ENCODE data around the gene RAB5B. TPM values are rescaled to one million over a fixed set of nuclear protein-coding genes. Genes with fewer than 3 reads are reported as not detected.
A peak's percentile ranks its signal among the peaks of the same experiment; 100 is the strongest.

The RAB5B gene
- total and polyA plus RNA-seq, 9 donors: 60.4 to 217 (median 117) TPM

DNA sequence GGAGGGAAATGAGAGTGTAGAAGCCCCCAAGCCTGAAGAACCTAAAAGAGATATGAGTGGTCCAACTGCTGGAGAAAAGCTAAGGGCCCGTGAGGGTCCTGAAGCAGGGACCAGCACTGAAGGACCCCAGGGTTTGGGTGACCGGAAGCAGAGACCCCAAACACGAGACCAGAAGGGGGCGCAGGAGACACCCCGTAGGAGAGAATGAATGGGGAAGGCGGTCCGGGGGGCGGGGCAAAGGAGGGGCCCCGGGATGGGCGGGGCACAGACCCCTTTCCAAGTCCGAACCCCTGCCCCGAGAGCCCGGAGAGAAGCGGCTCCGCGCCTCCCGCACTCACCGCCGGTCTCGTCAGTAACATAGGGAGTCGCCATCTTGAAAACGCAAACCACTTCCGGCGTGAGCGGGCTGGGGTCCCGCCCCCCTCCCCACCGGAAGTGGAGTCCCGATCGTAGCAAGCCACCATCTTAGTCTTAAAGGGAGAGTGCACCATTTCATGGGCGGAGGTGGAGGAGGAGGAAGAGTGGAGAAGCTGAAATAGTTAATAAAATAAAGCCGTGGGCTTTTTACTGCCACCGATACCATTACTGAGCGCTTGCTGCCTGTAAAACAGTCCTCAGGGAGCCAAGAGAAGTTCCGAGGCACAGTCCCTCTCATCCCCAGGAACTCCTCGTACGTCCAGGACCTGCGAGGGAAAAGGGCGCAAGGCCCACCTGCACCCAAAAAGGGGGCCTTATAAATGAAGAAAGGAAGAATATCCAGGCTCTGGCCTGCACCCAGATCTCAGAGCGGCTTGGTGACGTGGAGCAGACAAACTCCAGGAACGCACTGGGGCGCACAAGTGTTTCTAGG is 46.9 kb upstream of the RAB5B start:
- WGBS, 3 donors: 0 to 1% (median 0%) methylated on average over 42 of the region's 42 CpGs
- H3K27me3 ChIP-seq: no peaks in the 10 kb centered on the region
- peak; percentile 84 to 93 (median 93) for DNase-seq
- no peaks in the 10 kb centered on the region for H3K36me3 ChIP-seq
- intact Hi-C loops (cut with DNase I): loop anchor here (5.0 kb wide), 4 partner anchors 95 to 200 kb away; partner anchors contain the start of genes DNAJC14 (in 2 of the 4) and CD63 (in 1 of the 4)
- H3K4me1 ChIP-seq (ENCODE audit: insufficient read depth): peaks cover 16% of the 10 kb centered on the region
- no peaks in the 10 kb centered on the region for H3K9me3 ChIP-seq
- peak overlapping the region; percentile 87 for H3K4me3 ChIP-seq
- peak overlapping the region; percentile 80 to 94 for H3K27ac ChIP-seq
- TF ChIP-seq, protein P1, sequence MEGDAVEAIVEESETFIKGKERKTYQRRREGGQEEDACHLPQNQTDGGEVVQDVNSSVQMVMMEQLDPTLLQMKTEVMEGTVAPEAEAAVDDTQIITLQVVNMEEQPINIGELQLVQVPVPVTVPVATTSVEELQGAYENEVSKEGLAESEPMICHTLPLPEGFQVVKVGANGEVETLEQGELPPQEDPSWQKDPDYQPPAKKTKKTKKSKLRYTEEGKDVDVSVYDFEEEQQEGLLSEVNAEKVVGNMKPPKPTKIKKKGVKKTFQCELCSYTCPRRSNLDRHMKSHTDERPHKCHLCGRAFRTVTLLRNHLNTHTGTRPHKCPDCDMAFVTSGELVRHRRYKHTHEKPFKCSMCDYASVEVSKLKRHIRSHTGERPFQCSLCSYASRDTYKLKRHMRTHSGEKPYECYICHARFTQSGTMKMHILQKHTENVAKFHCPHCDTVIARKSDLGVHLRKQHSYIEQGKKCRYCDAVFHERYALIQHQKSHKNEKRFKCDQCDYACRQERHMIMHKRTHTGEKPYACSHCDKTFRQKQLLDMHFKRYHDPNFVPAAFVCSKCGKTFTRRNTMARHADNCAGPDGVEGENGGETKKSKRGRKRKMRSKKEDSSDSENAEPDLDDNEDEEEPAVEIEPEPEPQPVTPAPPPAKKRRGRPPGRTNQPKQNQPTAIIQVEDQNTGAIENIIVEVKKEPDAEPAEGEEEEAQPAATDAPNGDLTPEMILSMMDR (IDR thresholded peaks at IDR 0.05): peak; percentile 63 to 71 (median 68)
- TF ChIP-seq EP300 (IDR thresholded peaks at IDR 0.05) (no peak), POLR2A (IDR thresholded peaks at IDR 0.05) (peak; percentile 79)

- Histone ChIP-seq H3K27me3 (no peaks in the 10 kb centered on the region), H3K27ac (peak within 1 kb of the TSS; percentile 80 to 94), H3K9me3 (no peaks in the 10 kb centered on the region), H3K4me3 (peak within 1 kb of the TSS; percentile 87), H3K4me1 (ENCODE audit: insufficient read depth) (peaks cover 18% of the 10 kb centered on the region), H3K36me3 (no peaks in the 10 kb centered on the region)
- 3 to 5% (median 4%) methylated on average over 48 to 49 of the region's 49 CpGs for WGBS, 3 donors
- intact Hi-C loops (cut with DNase I): loop anchor here (5.0 kb wide), 4 partner anchors 96 to 201 kb away; partner anchors contain the start of genes DNAJC14 (in 2 of the 4) and CD63 (in 1 of the 4)
- TF ChIP-seq EP300 (IDR thresholded peaks at IDR 0.05): no peak
- peak; percentile 40 for TF ChIP-seq POLR2A (IDR thresholded peaks at IDR 0.05)
- peak; percentile 74 to 85 (median 75) for DNase-seq
Measured at GRCh38 chr12:55927588-55928502, 46.0 kb upstream of the RAB5B start, which contains the start of gene PYM1. PYM1 (minus strand) TSS chr12:55927894; CDS start chr12:55927761, 133 bp downstream.

DNA sequence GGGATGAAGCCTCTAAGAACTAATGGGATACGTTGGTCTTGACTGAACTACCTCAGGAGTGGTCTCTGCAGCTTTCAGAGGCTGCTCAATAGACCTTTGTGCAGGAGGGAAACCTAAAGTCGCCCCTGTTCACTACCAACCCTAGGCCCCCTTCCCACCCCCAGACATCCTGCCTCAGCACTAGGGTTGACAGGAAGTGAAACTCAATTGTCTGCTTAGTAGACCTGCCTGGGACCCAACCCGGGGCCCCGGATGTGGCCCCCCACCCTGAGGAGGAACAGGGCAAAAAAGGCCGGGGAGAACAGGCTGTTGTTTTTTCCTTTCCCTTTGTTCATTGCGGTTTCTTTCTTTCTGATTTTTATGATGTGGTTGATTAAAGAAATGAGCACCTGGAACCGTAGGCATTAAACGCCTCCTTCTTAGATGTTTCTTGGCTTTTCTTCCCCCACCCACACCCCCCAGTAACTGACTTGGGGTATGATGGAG is 44.5 kb upstream of the RAB5B start:
- Histone ChIP-seq H3K4me1 (ENCODE audit: insufficient read depth) (peaks cover 18% of the 10 kb centered on the region), H3K27ac (no peak overlapping the region), H3K36me3 (no peaks in the 10 kb centered on the region), H3K27me3 (no peaks in the 10 kb centered on the region), H3K9me3 (no peaks in the 10 kb centered on the region), H3K4me3 (no peak overlapping the region)
- no peak for TF ChIP-seq POLR2A (IDR thresholded peaks at IDR 0.05)
- no peak for TF ChIP-seq EP300 (IDR thresholded peaks at IDR 0.05)
- TF ChIP-seq, protein P1 (IDR thresholded peaks at IDR 0.05): no peak
- intact Hi-C loops (cut with DNase I): loop anchor here (5.0 kb wide), 4 partner anchors 97 to 202 kb away; partner anchors contain the start of genes DNAJC14 (in 2 of the 4) and CD63 (in 1 of the 4)
- DNase-seq: no peak
- 64 to 68% (median 67%) methylated on average over 8 of the region's 8 CpGs for WGBS, 3 donors

GRCh38 chr12:55930771-55931316 is 43.0 kb upstream of the RAB5B start, which contains the start of gene DGKA:
DGKA (plus strand) TSS chr12:55931162; CDS start chr12:55936504, 5,342 bp downstream.
- no peaks in the 10 kb centered on the region for H3K27me3 ChIP-seq
- H3K9me3 ChIP-seq: no peaks in the 10 kb centered on the region
- peak within 1 kb of the TSS; percentile 83 for H3K4me3 ChIP-seq
- H3K27ac ChIP-seq: peak within 1 kb of the TSS; percentile 13 to 40
- 35 to 41% (median 39%) methylated on average over 3 of the region's 3 CpGs for WGBS, 3 donors
- no peak for TF ChIP-seq EP300 (IDR thresholded peaks at IDR 0.05)
- TF ChIP-seq, protein P1 (IDR thresholded peaks at IDR 0.05): peak in 2 of 3 donors; percentile 45 to 59
- TF ChIP-seq POLR2A (IDR thresholded peaks at IDR 0.05): no peak
- peak; percentile 24 to 54 (median 41) for DNase-seq
- H3K36me3 ChIP-seq: no peaks in the 10 kb centered on the region
- H3K4me1 ChIP-seq (ENCODE audit: insufficient read depth): peaks cover 20% of the 10 kb centered on the region
- intact Hi-C loops (cut with DNase I): loop anchor here in 3 of 4 donors (5.0 kb wide), 4 partner anchors 41 to 194 kb away; partner anchors contain the start of genes GDF11 (in 1 of the 3) and RAB5B (in 1 of the 3)

Data from ovary (tissue), 9 donors.